ENCODE results near the gene RAX2. TPM values are rescaled to one million over a fixed set of nuclear protein-coding genes. Genes with fewer than 3 reads are reported as not detected.

The RAX2 gene
- total and polyA plus RNA-seq, 9 of the 15 experiments (the other 6 are each of a cell fraction or from before 2014, with no cell fraction given) = not detected

GRCh38 chr19:3780786-3781304 is 8.8 kb upstream of the RAX2 start:
- Histone ChIP-seq H4K20me1 (replicated peaks; ENCODE audit: control insufficient read depth, insufficient read depth, low read length) (no peaks in the 10 kb centered on the region), H3K9me3 (replicated peaks; ENCODE audit: control insufficient read depth, insufficient read depth, low read depth, low read length) (peaks cover 20% of the 10 kb centered on the region), H3K4me3 (no peak overlapping the region), H3K27ac (ENCODE audit: extremely low read depth, low read depth, low read length) (no peak overlapping the region), H2AFZ (ENCODE audit: low read depth, low read length) (no peak overlapping the region), H3K9me1 (ENCODE audit: control insufficient read depth, insufficient read depth, low read length) (no peaks in the 10 kb centered on the region), H3K27me3 (ENCODE audit: control insufficient read depth in 2 of 2, insufficient read depth in 2 of 2, low read length in 2 of 2) (no peaks in the 10 kb centered on the region), H3K4me1 (replicated peaks in 1 of 2; ENCODE audit: control insufficient read depth in 2 of 2, insufficient read depth in 2 of 2, low read length in 2 of 2) (peaks cover 0 to 39% of the 10 kb centered on the region in 2 experiments; a peak in 2 of 5 replicates), H3K36me3 (ENCODE audit: control insufficient read depth, insufficient read depth, low read length) (peaks cover 28% of the 10 kb centered on the region; the same call in 2 of the 3 replicates), H3K9ac (ENCODE audit: insufficient read depth in 1 of 2, low read depth in 2 of 2, low read length in 2 of 2) (no peak overlapping the region), H3K79me2 (ENCODE audit: control insufficient read depth, insufficient read depth, low read length) (peaks cover 17% of the 10 kb centered on the region), H3K4me2 (ENCODE audit: insufficient read depth, low read length) (no peak overlapping the region)
- WGBS (ENCODE audit: insufficient coverage, low coverage, missing lambda C conversion rate) = 70% methylated on average over 9 of the region's 9 CpGs
- ATAC-seq = no peak
- ChIA-PET POLR2A (no interaction called here), CTCF (ENCODE audit: low intra/inter-chr PET ratio) (no interaction called here)
- FAIRE-seq = peak; percentile 65
- DNase-seq (ENCODE audit: extremely low read depth in 1 of 4, low spot score in 3 of 4) = no peak
- in situ Hi-C loops (cut with MboI) = no loop called here
- BruUV-seq (replicated peaks) = no TSS peak
- intact Hi-C loops (cut with micrococcal nuclease) = loop anchor here (10.0 kb wide), 1 partner anchor 64 kb away; no protein-coding TSS in a partner anchor
- TF ChIP-seq ZNF121 (CRISPR knock-in tag; conservative IDR thresholded peaks at IDR 0.05) (peak; percentile 88), UBTF (IDR thresholded peaks at IDR 0.05; ENCODE audit: borderline replicate concordance in 1 of 2, low read depth in 2 of 2, low read length in 2 of 2) (no peak)

All from K562 (cell line).